Epithelial cell of prostate (primary cell): ENCODE results near the gene CCRL2.
"Not testable (repeated sequence)": the region's sequence is repeated elsewhere in the genome, so short reads cannot be mapped to it uniquely, and the experiment has no call there.

Experiments
- DNase-seq: peaks from one replicate; pipeline ENCODE4 v3.0.0-alpha.2; 2011; ENCODE audit warnings: low read depth, low spot score
- H3K27ac ChIP-seq: fragments of 450-650 bp; 2 replicates; pipeline ENCODE4 v1.5.1; 2017; ENCODE audit warnings: mild to moderate bottlenecking

Gene CCRL2

GRCh38 chr3:46426476-46426875, 19.4 kb downstream of the CCRL2 start:
- DNase-seq = not testable (repeated sequence)
- peak overlapping the region; percentile 11 for H3K27ac ChIP-seq

- not testable (repeated sequence) for DNase-seq, H3K27ac ChIP-seq
These were observed 20.3 kb downstream of the CCRL2 start for GRCh38 chr3:46427404-46427803.

GRCh38 chr3:46427916-46428833, 21.1 kb downstream of the CCRL2 start:
- peak overlapping the region; percentile 89 for H3K27ac ChIP-seq
- no peak for DNase-seq

GRCh38 chr3:46429250-46429649, 22.2 kb downstream of the CCRL2 start:
- peak overlapping the region; percentile 89 for H3K27ac ChIP-seq
- DNase-seq = no peak

GRCh38 chr3:46429671-46430070, 22.6 kb downstream of the CCRL2 start:
- DNase-seq = peak; percentile 64

GRCh38 chr3:46430879-46431278, 23.8 kb downstream of the CCRL2 start:
- H3K27ac ChIP-seq, DNase-seq: not testable (repeated sequence)

More at GRCh38 chr3:46429671-46430070, 22.6 kb downstream of the CCRL2 start:
- peak overlapping the region; percentile 89 for H3K27ac ChIP-seq

- not testable (repeated sequence) for H3K27ac ChIP-seq, DNase-seq
These were observed 24.8 kb downstream of the CCRL2 start for GRCh38 chr3:46431905-46432304.

GRCh38 chr3:46433118-46433517, 26.1 kb downstream of the CCRL2 start:
- DNase-seq, H3K27ac ChIP-seq: not testable (repeated sequence)

- DNase-seq = no peak
- no peak overlapping the region for H3K27ac ChIP-seq
These were observed 26.8 kb downstream of the CCRL2 start for GRCh38 chr3:46433841-46434240.

- DNase-seq = no peak
- no peak overlapping the region for H3K27ac ChIP-seq
These were observed 28.1 kb downstream of the CCRL2 start for GRCh38 chr3:46435081-46435726.

- no peak overlapping the region for H3K27ac ChIP-seq
- no peak for DNase-seq
These were observed 31.8 kb downstream of the CCRL2 start for GRCh38 chr3:46438831-46439230.

- no peak for DNase-seq
- no peak overlapping the region for H3K27ac ChIP-seq
These were observed 33.7 kb downstream of the CCRL2 start for GRCh38 chr3:46440531-46441294.

- no peak for DNase-seq
- H3K27ac ChIP-seq = no peak overlapping the region
These were observed 35.8 kb downstream of the CCRL2 start for GRCh38 chr3:46442576-46443530.

- DNase-seq = no peak
- no peak overlapping the region for H3K27ac ChIP-seq
These were observed 40.3 kb downstream of the CCRL2 start for GRCh38 chr3:46447228-46447985.

GRCh38 chr3:46448721-46449120, 41.7 kb downstream of the CCRL2 start:
- no peak for DNase-seq
- H3K27ac ChIP-seq = no peak overlapping the region

GRCh38 chr3:46449755-46450552, 42.9 kb downstream of the CCRL2 start:
- no peak overlapping the region for H3K27ac ChIP-seq
- DNase-seq = no peak

GRCh38 chr3:46453526-46454208, 46.6 kb downstream of the CCRL2 start:
- DNase-seq = no peak
- no peak overlapping the region for H3K27ac ChIP-seq
